ENCODE data around the gene DAAM2.

Gene DAAM2

GRCh38 chr6:39812496-39812852 lies 20.3 kb downstream of the DAAM2 start:
- TF ChIP-seq CTCF (conservative IDR thresholded peaks at IDR 0.05) = no peak
- H3K27ac ChIP-seq = no peak overlapping the region

- no peak overlapping the region for H3K27ac ChIP-seq
- no peak for TF ChIP-seq CTCF (conservative IDR thresholded peaks at IDR 0.05)
Observed at GRCh38 chr6:39812853-39813533, 20.8 kb downstream of the DAAM2 start.

GRCh38 chr6:39814236-39814635 lies 22.1 kb downstream of the DAAM2 start:
- H3K27ac ChIP-seq = no peak overlapping the region
- TF ChIP-seq CTCF (conservative IDR thresholded peaks at IDR 0.05) = no peak

- TF ChIP-seq CTCF (conservative IDR thresholded peaks at IDR 0.05) = no peak
- H3K27ac ChIP-seq = no peak overlapping the region
Observed at GRCh38 chr6:39815356-39815755, 23.2 kb downstream of the DAAM2 start.

GRCh38 chr6:39816747-39817146 lies 24.6 kb downstream of the DAAM2 start:
- no peak for TF ChIP-seq CTCF (conservative IDR thresholded peaks at IDR 0.05)
- no peak overlapping the region for H3K27ac ChIP-seq

GRCh38 chr6:39818695-39819094 lies 26.5 kb downstream of the DAAM2 start:
- H3K27ac ChIP-seq = no peak overlapping the region
- TF ChIP-seq CTCF (conservative IDR thresholded peaks at IDR 0.05) = no peak

- no peak overlapping the region for H3K27ac ChIP-seq
- TF ChIP-seq CTCF (conservative IDR thresholded peaks at IDR 0.05) = no peak
Observed at GRCh38 chr6:39819228-39819627, 27.1 kb downstream of the DAAM2 start.

Measured in VCaP (cell line).